Stomach (tissue), 9 donors: Measurements from ENCODE around the gene GSAP. TPM values are rescaled to one million over a fixed set of nuclear protein-coding genes. Genes with fewer than 3 reads are reported as not detected.
A peak's percentile ranks its signal among the peaks of the same experiment; 100 is the strongest.

Source experiments
- DNase-seq, 2 donors: peaks; one replicate each; pipeline versions ENCODE4 v3.0.0 to v3.0.0-alpha.2; 2013 to 2019
- H3K27ac ChIP-seq, 5 donors: fragments of 200-600 bp in 4 of 5; sonication (generic) in 4 of 5; one replicate each; pipeline ENCODE4 v1.5.1; 2013 to 2019; ENCODE audit warnings: mild to moderate bottlenecking in 1 of 5, moderate library complexity in 1 of 5
- H3K27me3 ChIP-seq, 3 donors: fragments of 200-600 bp; sonication (generic); one replicate each; pipeline ENCODE4 v1.5.1; 2017 to 2019; ENCODE audit warnings: mixed run types in 1 of 3
- H3K36me3 ChIP-seq, 4 donors: fragments of 200-600 bp; sonication (generic); 1 replicate in 3 of 4; 2 replicates in 1 of 4; pipeline ENCODE4 v1.5.1; 2016 to 2019
- H3K4me1 ChIP-seq, 4 donors: fragments of 200-600 bp; sonication (generic); one replicate each; pipeline ENCODE4 v1.5.1; 2016 to 2019
- H3K4me3 ChIP-seq, 4 donors: fragments of 200-600 bp; sonication (generic) in 3 of 4; one replicate each; pipeline ENCODE4 v1.5.1; 2016 to 2019; ENCODE audit warnings: mild to moderate bottlenecking in 1 of 4
- H3K9me3 ChIP-seq, 4 donors: fragments of 200-600 bp; sonication (generic); one replicate each; pipeline ENCODE4 v1.5.1; 2016 to 2019
- CTCF ChIP-seq, 7 experiments: fragments of 450-650 bp in 4 of 7; fragments of 200-600 bp in 3 of 7; sonication (generic) in 3 of 7; IDR thresholded peaks; one replicate each; pipeline ENCODE4 v1.5.1; 2016 to 2019; ENCODE audit warnings: antibody characterized with exemption in 7 of 7, control low read depth in 2 of 7, mild to moderate bottlenecking in 1 of 7
- EP300 ChIP-seq: sonication (generic); formaldehyde crosslinking; IDR thresholded peaks from one replicate; pipeline ENCODE4 v1.6.1; 2017; ENCODE audit warnings: antibody characterized with exemption
- POLR2A ChIP-seq, 4 donors: fragments of 450-650 bp; IDR thresholded peaks; one replicate each; pipeline ENCODE4 v1.6.1; 2016; ENCODE audit warnings: antibody characterized with exemption in 4 of 4, control low read depth in 2 of 4, mild to moderate bottlenecking in 1 of 4, moderate library complexity in 1 of 4
- POLR2AphosphoS5 ChIP-seq, 3 donors: sonication (generic); formaldehyde crosslinking; IDR thresholded peaks; one replicate each; pipeline ENCODE4 v1.6.1; 2016; ENCODE audit warnings: antibody characterized with exemption in 3 of 3
- WGBS, 5 donors: extraction: QIAGEN DNeasy Blood & Tissue Kit in 3 of 5; methylation state at CpG; one replicate each; pipeline versions ENCODE4 v1.1.5 to v1.1.7; 2013 to 2018; 5-methylcytosine and 5-hydroxymethylcytosine counted together
- intact Hi-C: fragments of 100-400 bp; cut with DNase I; formaldehyde crosslinking; loops from one replicate; pipeline ENCODE4 v1.15.1; 2023; ENCODE audit warnings: low total_unique reads
- polyA plus RNA-seq, 3 donors: library from polyadenylated mRNA; stranded (reverse); fragments of 200-250 nt; gene quantifications; one replicate each; pipeline ENCODE4 v1.2.3, GENCODE V29; 2013
- total RNA-seq, 5 donors: library from RNA; depleted of rRNA; stranded (reverse); fragments of >200 nt; gene quantifications; one replicate each; pipeline versions ENCODE4 v1.1.0 to v1.2.3, GENCODE V29; 2014 to 2016
- donor health status: healthy with polysubstance abuse.
- donor health status: Bipolar disorder and iron deficiency.
- donor health status: healthy.

Gene GSAP
- total and polyA plus RNA-seq, 8 donors: 3.5 to 52.1 (median 15.9) TPM

GRCh38 chr7:77313085-77313484 lies 103.1 kb downstream of the GSAP start:
- intact Hi-C loops: no loop called here
- H3K4me1 ChIP-seq: peaks cover 0 to 52% (median 23%) of the 10 kb centered on the region in 4 donors
- 50 to 65% (median 63%) methylated on average over 2 of the region's 2 CpGs for WGBS, 5 donors
- peak overlapping the region in 1 of 5 donors; percentile 8 for H3K27ac ChIP-seq
- DNase-seq: peak in 1 of 2 donors; percentile 41
- H3K27me3 ChIP-seq: no peaks in the 10 kb centered on the region
- peaks cover 6 to 85% (median 67%) of the 10 kb centered on the region in 4 donors for H3K36me3 ChIP-seq
- no peak for TF ChIP-seq POLR2A (IDR thresholded peaks at IDR 0.05)
- no peak for TF ChIP-seq EP300
- no peak for TF ChIP-seq POLR2AphosphoS5 (IDR thresholded peaks at IDR 0.05)
- no peak for TF ChIP-seq CTCF (IDR thresholded peaks at IDR 0.05)
- H3K4me3 ChIP-seq: no peak overlapping the region
- no peaks in the 10 kb centered on the region for H3K9me3 ChIP-seq

- Histone ChIP-seq H3K36me3 (peaks cover 6 to 71% (median 52%) of the 10 kb centered on the region in 4 donors), H3K4me3 (no peak overlapping the region), H3K27ac (no peak overlapping the region), H3K4me1 (peaks cover 0 to 53% (median 24%) of the 10 kb centered on the region in 4 donors), H3K9me3 (peaks cover 0 to 4% (median 0%) of the 10 kb centered on the region in 4 donors), H3K27me3 (no peaks in the 10 kb centered on the region)
- TF ChIP-seq POLR2AphosphoS5 (IDR thresholded peaks at IDR 0.05) (no peak), CTCF (IDR thresholded peaks at IDR 0.05) (no peak), POLR2A (IDR thresholded peaks at IDR 0.05) (no peak), EP300 (no peak)
- 86 to 95% (median 90%) methylated on average over 5 of the region's 5 CpGs for WGBS, 5 donors
- DNase-seq: no peak
- intact Hi-C loops: no loop called here
Measured at GRCh38 chr7:77310982-77311381, 105.2 kb downstream of the GSAP start.

- H3K9me3 ChIP-seq: peaks cover 0 to 14% (median 0%) of the 10 kb centered on the region in 4 donors
- peaks cover 0 to 58% (median 20%) of the 10 kb centered on the region in 4 donors for H3K4me1 ChIP-seq
- no peak overlapping the region for H3K4me3 ChIP-seq
- peaks cover 6 to 60% (median 49%) of the 10 kb centered on the region in 4 donors for H3K36me3 ChIP-seq
- TF ChIP-seq POLR2A (IDR thresholded peaks at IDR 0.05) (no peak), CTCF (IDR thresholded peaks at IDR 0.05) (no peak), EP300 (no peak), POLR2AphosphoS5 (IDR thresholded peaks at IDR 0.05) (no peak)
- 60 to 85% (median 79%) methylated on average over 1 of the region's 1 CpG for WGBS, 5 donors
- intact Hi-C loops: no loop called here
- DNase-seq: no peak
- peak overlapping the region in 1 of 5 donors; percentile 36 for H3K27ac ChIP-seq
- H3K27me3 ChIP-seq: no peaks in the 10 kb centered on the region
Measured at GRCh38 chr7:77309714-77310220, 106.4 kb downstream of the GSAP start.

GRCh38 chr7:77308792-77309191 lies 107.4 kb downstream of the GSAP start:
- TF ChIP-seq CTCF (IDR thresholded peaks at IDR 0.05) (no peak), POLR2AphosphoS5 (IDR thresholded peaks at IDR 0.05) (no peak), EP300 (no peak), POLR2A (IDR thresholded peaks at IDR 0.05) (no peak)

More at GRCh38 chr7:77308792-77309191, 107.4 kb downstream of the GSAP start:
- Histone ChIP-seq H3K27ac (peak overlapping the region in 1 of 5 donors; percentile 36), H3K27me3 (no peaks in the 10 kb centered on the region), H3K36me3 (peaks cover 6 to 50% (median 45%) of the 10 kb centered on the region in 4 donors), H3K4me3 (no peak overlapping the region), H3K4me1 (peaks cover 0 to 52% (median 16%) of the 10 kb centered on the region in 4 donors), H3K9me3 (peaks cover 0 to 20% (median 2%) of the 10 kb centered on the region in 4 donors)
- no peak for DNase-seq
- intact Hi-C loops: no loop called here
- 63 to 94% (median 92%) methylated on average over 2 to 4 of the region's 4 CpGs for WGBS, 5 donors
